ENCODE results near the gene TMEM175.

DNA sequence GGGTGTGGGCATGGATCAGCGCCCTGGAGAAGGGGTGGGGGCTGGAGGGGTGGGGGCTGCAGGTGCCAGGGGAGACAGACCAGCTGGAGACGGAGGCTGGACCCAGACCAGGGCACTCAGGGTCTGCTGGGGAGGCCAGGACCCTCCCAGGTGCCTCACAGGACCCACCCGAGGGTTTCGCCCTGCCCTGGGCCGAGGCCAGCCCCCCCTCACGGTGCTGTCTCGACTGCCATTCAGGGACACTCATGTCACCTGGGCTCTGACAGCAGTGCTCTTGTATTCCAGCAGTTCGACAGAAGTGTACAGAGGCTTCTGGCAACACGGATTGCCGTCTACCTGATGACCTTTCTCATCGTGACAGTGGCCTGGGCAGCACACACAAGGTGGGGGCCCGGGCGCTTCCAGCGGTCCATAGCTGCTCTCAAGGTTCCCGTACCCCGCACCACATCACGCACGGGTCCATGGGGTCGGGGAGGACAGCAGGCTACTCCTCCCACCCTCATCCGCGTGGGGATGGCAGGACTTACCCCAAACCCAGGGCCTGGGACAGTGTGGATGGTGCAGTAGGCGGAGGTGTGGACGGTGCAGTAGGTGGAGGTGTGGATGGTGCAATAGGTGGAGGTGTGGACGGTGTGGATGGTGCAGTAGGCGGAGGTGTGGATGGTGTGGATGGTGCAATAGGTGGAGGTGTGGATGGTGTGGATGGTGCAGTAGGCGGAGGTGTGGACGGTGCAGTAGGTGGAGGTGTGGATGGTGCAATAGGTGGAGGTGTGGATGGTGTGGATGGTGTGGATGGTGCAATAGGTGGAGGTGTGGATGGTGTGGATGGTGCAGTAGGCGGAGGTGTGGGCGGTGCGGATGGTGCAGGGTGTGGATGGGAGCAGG is 18.1 kb downstream of the TMEM175 start:
- TF ChIP-seq, protein P1, sequence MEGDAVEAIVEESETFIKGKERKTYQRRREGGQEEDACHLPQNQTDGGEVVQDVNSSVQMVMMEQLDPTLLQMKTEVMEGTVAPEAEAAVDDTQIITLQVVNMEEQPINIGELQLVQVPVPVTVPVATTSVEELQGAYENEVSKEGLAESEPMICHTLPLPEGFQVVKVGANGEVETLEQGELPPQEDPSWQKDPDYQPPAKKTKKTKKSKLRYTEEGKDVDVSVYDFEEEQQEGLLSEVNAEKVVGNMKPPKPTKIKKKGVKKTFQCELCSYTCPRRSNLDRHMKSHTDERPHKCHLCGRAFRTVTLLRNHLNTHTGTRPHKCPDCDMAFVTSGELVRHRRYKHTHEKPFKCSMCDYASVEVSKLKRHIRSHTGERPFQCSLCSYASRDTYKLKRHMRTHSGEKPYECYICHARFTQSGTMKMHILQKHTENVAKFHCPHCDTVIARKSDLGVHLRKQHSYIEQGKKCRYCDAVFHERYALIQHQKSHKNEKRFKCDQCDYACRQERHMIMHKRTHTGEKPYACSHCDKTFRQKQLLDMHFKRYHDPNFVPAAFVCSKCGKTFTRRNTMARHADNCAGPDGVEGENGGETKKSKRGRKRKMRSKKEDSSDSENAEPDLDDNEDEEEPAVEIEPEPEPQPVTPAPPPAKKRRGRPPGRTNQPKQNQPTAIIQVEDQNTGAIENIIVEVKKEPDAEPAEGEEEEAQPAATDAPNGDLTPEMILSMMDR (IDR thresholded peaks at IDR 0.05): no peak
- no peak for TF ChIP-seq POLR2A (IDR thresholded peaks at IDR 0.05)
